NCI-H82 treated with DMSO at 0.1 percent for 48 hours (cell line): Measurements from ENCODE around the gene RTN4RL2.

Experiments used
- DNase-seq: peaks from one replicate; lab custom pipeline; 2025; ENCODE audit not compliant: unreplicated experiment; lab: John Stamatoyannopoulos, UW

Gene RTN4RL2

DNA sequence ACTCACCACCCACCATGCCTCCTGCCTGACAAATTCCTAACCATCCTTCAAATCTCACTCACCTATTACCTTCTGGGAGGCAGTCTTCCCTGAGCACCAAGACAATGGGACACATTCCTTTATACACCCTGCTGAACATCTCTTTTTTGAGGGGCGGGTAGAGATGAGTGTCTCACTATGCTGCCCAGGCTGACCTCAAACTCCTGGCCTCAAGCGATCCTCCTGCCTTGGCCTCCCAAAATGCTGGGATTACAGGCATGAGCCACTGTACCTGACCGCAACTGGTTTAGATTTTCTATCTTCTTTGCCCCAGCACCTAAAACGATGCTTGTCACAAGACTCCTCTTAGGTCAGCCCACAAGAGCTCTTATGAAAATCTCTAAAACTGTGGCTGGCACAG lies 63.1 kb downstream of the RTN4RL2 start:
- DNase-seq: no peak
